NT2/D1 (cell line): ENCODE data around the gene BPIFB4.

Experiments
- YY1 ChIP-seq: IDR thresholded peaks from 2 replicates; pipeline ENCODE4 v1.6.1; 2011; ENCODE audit not compliant: insufficient read length, insufficient read depth
- ZNF274 ChIP-seq: IDR thresholded peaks from 2 replicates; pipeline ENCODE4 v1.6.1; 2011; ENCODE audit warnings: mild to moderate bottlenecking, low read depth, low read length

- no peak for TF ChIP-seq YY1
- TF ChIP-seq ZNF274 = no peak
These were observed 35.7 kb upstream of the BPIFB4 start for GRCh38 chr20:33043731-33044181.
